CD4-positive, CD25-positive, alpha-beta regulatory T cell (primary cell): ENCODE data around the gene POLE3. TPM values are rescaled to one million over a fixed set of nuclear protein-coding genes. Genes with fewer than 3 reads are reported as not detected.
"Not testable (repeated sequence)": the region's sequence is repeated elsewhere in the genome, so short reads cannot be mapped to it uniquely, and the experiment has no call there.

ENCODE experiments used
- ATAC-seq, 2 donors: fragments of 150-1000 bp; cut with Tn5 transposase; one replicate each; pipeline ENCODE4 v1.10.0; 2021; ENCODE audit warnings: low read depth in 2 of 2, moderate number of reproducible peaks in 2 of 2, moderate library complexity in 1 of 2
- DNase-seq, 3 donors: peaks; one replicate each; pipeline versions ENCODE4 v3.0.0 to v3.0.0-alpha.2; 2012 to 2022; ENCODE audit warnings: mixed read lengths in 1 of 3
- H3K27ac ChIP-seq: one replicate; pipeline ENCODE4 v1.7.0; 2013; ENCODE audit warnings: mild to moderate bottlenecking, low read length; ENCODE audit not compliant: insufficient read depth, poor library complexity, severe bottlenecking
- H3K27me3 ChIP-seq: one replicate; pipeline ENCODE4 v1.7.0; 2013; ENCODE audit warnings: low read length; ENCODE audit not compliant: control insufficient read depth, insufficient read depth
- H3K36me3 ChIP-seq: one replicate; pipeline ENCODE4 v1.7.0; 2013; ENCODE audit warnings: mild to moderate bottlenecking, low read length, moderate library complexity; ENCODE audit not compliant: control insufficient read depth, insufficient read depth
- H3K4me1 ChIP-seq: 2 replicates; pipeline ENCODE4 v1.7.0; 2013; ENCODE audit warnings: mild to moderate bottlenecking, low read length; ENCODE audit not compliant: insufficient read depth, control insufficient read depth, poor library complexity, severe bottlenecking
- H3K4me3 ChIP-seq: one replicate; pipeline ENCODE4 v1.7.0; 2013; ENCODE audit warnings: low read depth, mild to moderate bottlenecking, low read length, moderate library complexity
- H3K9me3 ChIP-seq, 2 experiments: 1 replicate in 1 of 2; 2 replicates in 1 of 2; pipeline ENCODE4 v1.7.0; 2013; ENCODE audit warnings: low read length in 2 of 2, mild to moderate bottlenecking in 1 of 2, moderate library complexity in 1 of 2; ENCODE audit not compliant: control insufficient read depth in 2 of 2
- H3K27ac Mint-ChIP-seq, 3 donors: one replicate each; pipeline ENCODE4 v1.8.0; 2020 to 2022; ENCODE audit warnings: mild to moderate bottlenecking in 3 of 3, mixed read lengths in 3 of 3, moderate library complexity in 2 of 3
- H3K27me3 Mint-ChIP-seq: one replicate; pipeline ENCODE4 v1.8.0; 2022; ENCODE audit warnings: mild to moderate bottlenecking, mixed read lengths
- H3K36me3 Mint-ChIP-seq: one replicate; pipeline ENCODE4 v1.8.0; 2020; ENCODE audit warnings: mixed read lengths
- H3K4me1 Mint-ChIP-seq, 4 donors: one replicate each; pipeline ENCODE4 v1.8.0; 2020 to 2022; ENCODE audit warnings: mixed read lengths in 4 of 4, mild to moderate bottlenecking in 1 of 4
- H3K4me3 Mint-ChIP-seq, 4 donors: one replicate each; pipeline ENCODE4 v1.8.0; 2020 to 2022; ENCODE audit warnings: mild to moderate bottlenecking in 4 of 4, mixed read lengths in 4 of 4, moderate library complexity in 3 of 4
- H3K9me3 Mint-ChIP-seq, 7 donors: one replicate each; pipeline ENCODE4 v1.8.0; 2020 to 2022; ENCODE audit warnings: mixed read lengths in 7 of 7, mild to moderate bottlenecking in 3 of 7, moderate library complexity in 2 of 7
- polyA plus RNA-seq, 4 donors: library from polyadenylated mRNA; unstranded; fragments of 300-500 nt; fragmentation: Illumina TruSeq; gene quantifications; one replicate each; pipeline ENCODE4 v1.2.3, GENCODE V29; 2021
- total RNA-seq: library from RNA; stranded (reverse); gene quantifications from one replicate; pipeline ENCODE4 v1.2.3, GENCODE V29; 2022

Gene POLE3
- total and polyA plus RNA-seq, 5 donors from 2014 or later = 58.0 to 160 (median 136) TPM

DNA sequence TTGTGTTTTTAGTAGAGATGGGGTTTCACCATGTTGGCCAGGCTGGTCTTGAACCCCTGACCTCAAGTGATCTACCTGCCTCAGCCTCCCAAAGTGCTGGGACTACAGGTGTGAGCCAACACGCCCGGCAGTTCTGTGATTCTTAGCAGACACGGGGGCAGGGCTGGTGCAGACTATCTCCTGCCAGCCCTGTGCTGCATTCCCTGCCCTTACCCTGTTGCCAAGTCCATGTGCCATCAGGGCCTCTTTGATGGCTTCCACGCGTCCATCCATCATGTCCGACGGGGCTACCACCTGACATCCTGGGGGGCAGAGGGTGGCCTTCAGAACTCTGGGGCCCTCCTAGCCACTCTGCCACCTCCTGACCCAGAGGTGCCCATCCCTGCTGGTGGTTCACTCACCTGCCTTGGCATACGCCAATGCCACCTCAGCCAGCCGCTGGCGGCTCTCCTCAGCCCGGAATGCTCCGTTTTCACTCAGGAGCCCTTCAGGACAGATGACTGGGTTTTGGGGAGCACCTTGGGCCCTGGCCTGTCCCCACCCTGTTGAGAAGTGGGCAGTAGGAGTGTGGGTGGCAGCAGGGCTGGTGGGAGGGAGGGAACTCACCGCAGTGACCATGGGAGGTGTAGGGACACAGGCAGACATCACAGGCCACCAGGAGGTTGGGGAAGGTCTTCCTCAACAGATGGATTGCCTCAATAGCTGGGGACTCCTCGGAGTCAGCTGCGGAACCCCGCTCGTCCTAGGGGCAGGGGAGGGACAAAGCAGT lies 20.1 kb downstream of the POLE3 start:
- H3K27me3 Mint-ChIP-seq = no peaks in the 10 kb centered on the region
- no peak overlapping the region for H3K4me3 Mint-ChIP-seq
- H3K36me3 ChIP-seq = peaks cover 53% of the 10 kb centered on the region
- no peak for DNase-seq
- H3K36me3 Mint-ChIP-seq = peaks cover 44% of the 10 kb centered on the region
- H3K9me3 ChIP-seq = no peaks in the 10 kb centered on the region
- no peak overlapping the region for H3K4me3 ChIP-seq
- H3K27me3 ChIP-seq = no peaks in the 10 kb centered on the region
- ATAC-seq = no peak
- no peak overlapping the region for H3K27ac ChIP-seq
- H3K4me1 ChIP-seq = no peaks in the 10 kb centered on the region
- H3K4me1 Mint-ChIP-seq = peaks cover 0 to 2% (median under 1%) of the 10 kb centered on the region in 4 donors
- H3K9me3 Mint-ChIP-seq = peaks cover 0 to 1% (median 0%) of the 10 kb centered on the region in 7 donors
- peak overlapping the region in 1 of 3 donors; percentile 38 for H3K27ac Mint-ChIP-seq

DNA sequence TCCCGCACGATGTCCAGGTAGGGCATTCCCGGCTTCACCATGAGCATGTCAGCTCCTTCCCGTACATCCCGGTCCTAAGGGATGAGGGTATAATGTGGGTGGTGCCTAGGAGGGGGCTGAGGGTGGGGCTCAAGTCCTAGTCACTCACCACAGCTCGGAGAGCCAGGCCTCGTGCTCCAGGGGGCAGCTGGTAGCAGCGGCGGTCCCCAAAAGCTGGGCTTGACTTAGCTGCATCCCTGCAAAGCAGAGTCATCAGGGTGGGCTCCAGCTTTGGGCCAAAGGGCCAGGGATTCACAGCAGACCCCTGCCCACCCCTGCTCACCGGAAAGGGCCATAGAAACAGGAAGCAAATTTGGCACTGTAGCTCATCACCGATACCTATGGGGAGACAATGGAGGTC lies 21.0 kb downstream of the POLE3 start:
- H3K36me3 Mint-ChIP-seq = peaks cover 44% of the 10 kb centered on the region

DNA sequence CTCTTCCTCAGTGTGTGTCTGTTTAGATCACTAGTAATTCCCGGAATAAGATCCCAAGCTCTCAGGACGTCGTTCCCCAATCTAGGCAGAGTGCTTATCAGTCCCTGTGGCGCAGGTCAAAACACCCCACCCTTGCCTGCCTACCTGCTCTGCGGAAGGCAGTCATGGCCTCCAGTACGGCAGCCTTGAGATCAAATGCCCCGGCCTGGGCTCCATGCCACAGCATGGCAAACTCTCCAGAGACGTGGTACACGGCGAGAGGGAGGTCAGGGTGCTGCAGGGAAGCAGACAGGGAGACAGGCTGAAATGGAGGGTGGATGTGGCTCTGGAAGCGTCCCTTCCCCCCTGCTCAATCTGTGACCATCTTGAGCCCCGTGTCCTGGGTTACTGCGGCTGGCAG lies 21.6 kb downstream of the POLE3 start:
- no peaks in the 10 kb centered on the region for H3K4me1 Mint-ChIP-seq
- no peak for ATAC-seq
- H3K36me3 ChIP-seq = peaks cover 53% of the 10 kb centered on the region

More for the DNA sequence above, 21.0 kb downstream of the POLE3 start:
- H3K27me3 Mint-ChIP-seq = no peaks in the 10 kb centered on the region
- DNase-seq = no peak
- Histone ChIP-seq H3K27ac (no peak overlapping the region), H3K36me3 (peaks cover 53% of the 10 kb centered on the region), H3K27me3 (no peaks in the 10 kb centered on the region), H3K9me3 (no peaks in the 10 kb centered on the region), H3K4me3 (no peak overlapping the region), H3K4me1 (no peaks in the 10 kb centered on the region)
- H3K4me3 Mint-ChIP-seq = no peak overlapping the region
- H3K9me3 Mint-ChIP-seq = peaks cover 0 to 1% (median 0%) of the 10 kb centered on the region in 7 donors
- no peak overlapping the region for H3K27ac Mint-ChIP-seq
- no peak for ATAC-seq
- H3K4me1 Mint-ChIP-seq = no peaks in the 10 kb centered on the region

DNA sequence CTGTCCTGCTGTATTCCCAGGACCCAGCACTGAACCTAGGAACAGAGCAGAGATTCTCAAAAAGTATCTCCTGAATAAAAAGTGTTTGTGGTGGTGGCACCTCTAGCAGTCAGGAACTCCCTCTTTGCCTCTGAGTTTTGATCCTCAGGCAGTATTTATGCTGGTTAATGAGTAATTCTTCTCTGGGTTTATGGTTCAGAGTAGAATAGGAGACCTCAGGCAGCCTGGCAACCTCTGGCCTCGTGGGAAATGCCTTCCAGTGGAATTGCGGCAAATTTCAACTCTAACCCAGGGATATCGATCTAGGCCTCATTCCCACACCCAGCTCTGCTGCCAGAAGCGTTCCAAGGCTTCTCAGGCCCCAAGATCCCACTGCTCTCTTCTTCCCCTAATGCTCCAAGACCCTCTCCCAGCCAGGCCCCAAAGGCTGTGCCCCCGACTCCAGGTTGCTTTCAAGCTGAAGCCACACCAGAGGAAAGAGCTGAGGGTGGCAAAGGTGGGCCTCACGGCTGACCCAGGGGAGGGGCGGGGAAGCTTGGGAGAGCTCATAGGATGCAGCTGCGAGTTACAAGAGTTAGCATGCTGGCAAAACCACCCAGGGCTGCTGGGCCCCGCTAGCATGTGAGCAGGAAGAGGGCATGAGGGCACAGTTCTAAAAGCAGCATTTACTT lies 22.8 kb downstream of the POLE3 start:
- ATAC-seq (no peak), DNase-seq (no peak)
- Mint-ChIP-seq H3K36me3 (peaks cover 44% of the 10 kb centered on the region), H3K27me3 (no peaks in the 10 kb centered on the region), H3K9me3 (peaks cover 0 to 1% (median 0%) of the 10 kb centered on the region in 7 donors), H3K4me1 (no peaks in the 10 kb centered on the region), H3K4me3 (no peak overlapping the region), H3K27ac (no peak overlapping the region)
- no peak overlapping the region for H3K27ac ChIP-seq
- no peaks in the 10 kb centered on the region for H3K9me3 ChIP-seq
- H3K4me3 ChIP-seq = no peak overlapping the region
- no peaks in the 10 kb centered on the region for H3K4me1 ChIP-seq
- H3K27me3 ChIP-seq = no peaks in the 10 kb centered on the region
- H3K36me3 ChIP-seq = peaks cover 46% of the 10 kb centered on the region

More for the DNA sequence above, 21.6 kb downstream of the POLE3 start:
- Histone ChIP-seq H3K27me3 (no peaks in the 10 kb centered on the region), H3K4me3 (no peak overlapping the region), H3K4me1 (no peaks in the 10 kb centered on the region), H3K9me3 (no peaks in the 10 kb centered on the region), H3K27ac (no peak overlapping the region)
- H3K36me3 Mint-ChIP-seq = peaks cover 44% of the 10 kb centered on the region
- no peak for DNase-seq
- H3K27me3 Mint-ChIP-seq = no peaks in the 10 kb centered on the region
- peaks cover 0 to 1% (median 0%) of the 10 kb centered on the region in 7 donors for H3K9me3 Mint-ChIP-seq
- H3K4me3 Mint-ChIP-seq = no peak overlapping the region
- H3K27ac Mint-ChIP-seq = no peak overlapping the region

DNA sequence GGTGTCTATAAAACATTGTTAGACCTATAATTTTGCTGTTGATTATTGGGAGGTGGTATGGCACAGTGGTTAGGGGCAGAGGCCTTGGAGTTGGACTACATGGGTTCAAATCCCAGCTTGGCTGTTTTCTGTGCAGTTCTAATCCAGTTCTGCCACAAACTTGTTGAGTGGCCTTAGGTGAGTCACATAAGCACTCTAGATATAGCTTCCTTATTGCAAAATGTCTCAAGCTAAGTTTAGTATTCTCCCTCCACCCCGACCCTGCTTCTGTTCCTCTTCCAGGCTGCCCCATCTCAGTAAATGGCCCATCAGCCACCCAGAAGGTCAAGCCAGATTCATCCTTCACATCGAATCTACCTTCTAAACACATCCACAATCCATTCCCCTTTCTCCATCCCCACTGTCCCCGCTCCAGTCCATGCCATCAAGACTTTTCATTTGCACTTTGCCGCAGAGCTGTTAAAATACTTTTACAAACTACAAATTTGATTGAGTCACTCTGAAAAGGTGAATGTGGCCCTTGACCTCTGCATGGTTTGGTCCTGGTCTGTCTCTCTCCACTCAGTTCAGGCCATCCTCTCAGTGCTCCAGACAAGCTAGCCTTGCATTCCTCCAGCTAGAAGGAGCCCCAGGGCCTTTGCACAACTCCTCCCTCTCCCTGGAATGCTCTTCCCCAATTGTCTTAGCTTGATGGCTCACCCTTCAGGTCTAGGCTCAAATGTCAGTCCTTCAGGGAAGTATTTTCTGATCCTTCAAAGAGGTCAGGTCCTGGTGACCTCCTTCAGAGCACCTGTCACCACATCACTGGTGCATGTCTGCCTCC lies 23.7 kb downstream of the POLE3 start:
- Mint-ChIP-seq H3K9me3 (peaks cover 0 to 1% (median 0%) of the 10 kb centered on the region in 7 donors), H3K4me1 (no peaks in the 10 kb centered on the region), H3K27me3 (no peaks in the 10 kb centered on the region), H3K4me3 (no peak overlapping the region), H3K27ac (peak overlapping the region in 1 of 3 donors; percentile 52), H3K36me3 (peaks cover 35% of the 10 kb centered on the region)
- Histone ChIP-seq H3K9me3 (no peaks in the 10 kb centered on the region), H3K27me3 (no peaks in the 10 kb centered on the region), H3K36me3 (peaks cover 38% of the 10 kb centered on the region), H3K4me3 (no peak overlapping the region), H3K4me1 (no peaks in the 10 kb centered on the region), H3K27ac (no peak overlapping the region)
- no peak for ATAC-seq
- DNase-seq = no peak

DNA sequence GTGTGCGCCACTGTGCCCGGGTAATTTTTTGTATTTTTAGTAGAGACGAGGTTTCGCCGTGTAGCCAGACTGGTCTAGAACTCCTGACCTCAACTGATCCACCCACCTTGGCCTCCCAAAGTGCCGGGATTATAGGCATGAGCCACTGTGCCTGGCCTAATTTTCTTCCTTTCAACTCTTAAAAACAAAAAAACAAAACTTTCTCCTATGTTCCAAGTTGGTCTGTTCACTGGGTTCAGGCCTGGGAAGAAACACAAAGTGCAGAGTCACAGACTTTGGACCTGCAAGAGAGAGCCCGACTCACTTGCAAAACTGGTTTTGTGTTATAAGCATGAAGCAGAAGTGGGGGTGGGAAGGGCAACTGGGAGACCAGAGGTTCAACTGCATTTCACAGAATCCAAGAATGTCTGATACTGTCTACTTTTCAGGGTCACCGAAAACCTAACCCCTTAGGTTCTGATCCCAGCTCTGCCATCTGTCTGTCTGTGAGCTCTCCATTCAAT lies 28.5 kb downstream of the POLE3 start:
- no peaks in the 10 kb centered on the region for H3K27me3 Mint-ChIP-seq
- ATAC-seq (no peak), DNase-seq (no peak)
- peak overlapping the region in 1 of 4 donors; percentile 82 for H3K4me3 Mint-ChIP-seq
- H3K4me3 ChIP-seq = no peak overlapping the region
- H3K36me3 ChIP-seq = peaks cover under 1% of the 10 kb centered on the region
- peaks cover 18% of the 10 kb centered on the region for H3K36me3 Mint-ChIP-seq
- H3K4me1 Mint-ChIP-seq = peaks cover 0 to 4% (median 0%) of the 10 kb centered on the region in 4 donors
- no peaks in the 10 kb centered on the region for H3K9me3 Mint-ChIP-seq
- no peaks in the 10 kb centered on the region for H3K27me3 ChIP-seq
- H3K9me3 ChIP-seq = no peaks in the 10 kb centered on the region
- peaks cover 4% of the 10 kb centered on the region for H3K4me1 ChIP-seq
- peak overlapping the region in 1 of 3 donors; percentile 35 for H3K27ac Mint-ChIP-seq
- H3K27ac ChIP-seq = no peak overlapping the region

DNA sequence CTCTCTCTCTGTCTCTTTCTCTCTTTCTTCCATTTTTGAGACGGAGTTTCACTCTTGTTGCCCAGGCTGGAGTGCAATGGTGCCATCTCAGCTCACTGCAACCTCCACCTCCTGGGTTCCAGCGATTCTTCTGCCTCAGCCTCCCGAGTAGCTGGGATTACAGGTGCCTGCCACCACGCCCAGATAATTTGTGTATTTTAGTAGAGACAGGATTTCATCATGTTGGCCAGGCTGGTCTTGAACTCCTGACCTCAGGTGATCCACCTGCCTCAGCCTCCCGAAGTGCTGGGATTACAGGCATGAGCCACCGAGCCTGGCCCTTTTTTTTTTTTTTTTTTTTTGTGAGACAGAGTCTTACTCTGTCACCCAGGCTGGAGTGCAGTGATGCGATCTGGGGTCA lies 29.0 kb downstream of the POLE3 start:
- DNase-seq, ATAC-seq, H3K4me1 Mint-ChIP-seq, H3K27me3 Mint-ChIP-seq, H3K27ac Mint-ChIP-seq, H3K36me3 ChIP-seq, H3K27ac ChIP-seq, H3K4me3 ChIP-seq, H3K27me3 ChIP-seq, H3K9me3 Mint-ChIP-seq, H3K9me3 ChIP-seq, H3K4me1 ChIP-seq: not testable (repeated sequence)
- H3K36me3 Mint-ChIP-seq = peaks cover 13% of the 10 kb centered on the region
- H3K4me3 Mint-ChIP-seq = peak overlapping the region in 1 of 4 donors; percentile 43
